ENCODE measurements around the gene ATG13. TPM values are rescaled to one million over a fixed set of nuclear protein-coding genes. Genes with fewer than 3 reads are reported as not detected.

Gene ATG13
- total and polyA plus RNA-seq, 2 of the 8 experiments (the other 6 are each of a cell fraction or from before 2014, with no cell fraction given) = 65.0 to 77.4 TPM

DNA sequence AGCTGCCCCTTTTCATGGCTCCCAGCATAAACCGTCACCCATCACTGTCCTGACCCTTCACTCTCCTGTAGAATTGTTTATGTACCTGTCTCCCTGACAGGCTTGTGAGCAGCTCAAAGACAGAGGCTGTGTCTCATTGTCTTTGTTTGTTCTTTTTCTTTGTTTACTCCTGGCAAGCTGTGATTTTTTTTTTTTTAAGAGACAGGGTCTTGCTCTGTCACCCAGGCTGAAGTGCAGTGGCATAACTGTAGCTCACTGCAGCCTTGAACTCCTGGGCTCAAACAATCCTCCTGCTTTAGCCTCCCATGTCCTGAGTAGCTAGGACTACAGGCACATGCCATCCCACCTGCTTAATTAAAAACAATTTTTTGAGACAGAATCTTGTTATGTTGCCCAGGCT, 73.3 kb downstream of the ATG13 start (continued):
- TF ChIP-seq MAFK (IDR thresholded peaks at IDR 0.05; ENCODE audit: low read depth, low read length) = no peak

Measured in H1 (cell line).